ENCODE results near the gene TERF2IP. TPM values are rescaled to one million over a fixed set of nuclear protein-coding genes. Genes with fewer than 3 reads are reported as not detected.

The TERF2IP gene
- total RNA-seq, 4 donors from 2014 or later = 87.0 to 127 (median 120) TPM

DNA sequence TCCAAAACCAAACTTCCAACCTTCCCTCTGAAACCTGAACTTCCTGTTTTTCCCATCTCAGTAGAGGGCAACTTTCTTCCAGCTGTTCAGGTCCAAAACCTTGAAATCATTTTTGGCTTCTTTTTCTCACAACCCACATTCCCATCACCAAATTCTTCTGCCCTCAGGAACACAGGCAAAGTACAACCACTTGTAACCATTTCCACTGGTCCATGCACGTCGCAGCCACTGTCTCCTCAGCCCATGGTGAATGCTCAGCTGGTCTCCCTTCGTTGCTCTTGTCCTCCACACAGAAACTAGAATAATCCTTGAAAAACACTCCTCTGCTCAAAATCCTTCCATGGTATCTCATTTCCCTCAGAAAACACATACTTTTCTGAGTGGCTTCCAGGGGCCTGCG lies 20.8 kb upstream of the TERF2IP start:
- Histone ChIP-seq H3K27me3 (no peaks in the 10 kb centered on the region), H3K4me1 (peaks cover 0 to 8% (median 7%) of the 10 kb centered on the region in 4 donors), H3K4me3 (no peak overlapping the region), H3K36me3 (peaks cover 4 to 68% (median 25%) of the 10 kb centered on the region in 3 donors), H3K9me3 (no peaks in the 10 kb centered on the region), H3K27ac (no peak overlapping the region)
- no peak for DNase-seq (ENCODE audit: low spot score in 2 of 2)
- TF ChIP-seq POLR2A (IDR thresholded peaks at IDR 0.05) = no peak
- TF ChIP-seq EP300 (IDR thresholded peaks at IDR 0.05) = no peak
- TF ChIP-seq, protein P1, sequence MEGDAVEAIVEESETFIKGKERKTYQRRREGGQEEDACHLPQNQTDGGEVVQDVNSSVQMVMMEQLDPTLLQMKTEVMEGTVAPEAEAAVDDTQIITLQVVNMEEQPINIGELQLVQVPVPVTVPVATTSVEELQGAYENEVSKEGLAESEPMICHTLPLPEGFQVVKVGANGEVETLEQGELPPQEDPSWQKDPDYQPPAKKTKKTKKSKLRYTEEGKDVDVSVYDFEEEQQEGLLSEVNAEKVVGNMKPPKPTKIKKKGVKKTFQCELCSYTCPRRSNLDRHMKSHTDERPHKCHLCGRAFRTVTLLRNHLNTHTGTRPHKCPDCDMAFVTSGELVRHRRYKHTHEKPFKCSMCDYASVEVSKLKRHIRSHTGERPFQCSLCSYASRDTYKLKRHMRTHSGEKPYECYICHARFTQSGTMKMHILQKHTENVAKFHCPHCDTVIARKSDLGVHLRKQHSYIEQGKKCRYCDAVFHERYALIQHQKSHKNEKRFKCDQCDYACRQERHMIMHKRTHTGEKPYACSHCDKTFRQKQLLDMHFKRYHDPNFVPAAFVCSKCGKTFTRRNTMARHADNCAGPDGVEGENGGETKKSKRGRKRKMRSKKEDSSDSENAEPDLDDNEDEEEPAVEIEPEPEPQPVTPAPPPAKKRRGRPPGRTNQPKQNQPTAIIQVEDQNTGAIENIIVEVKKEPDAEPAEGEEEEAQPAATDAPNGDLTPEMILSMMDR (IDR thresholded peaks at IDR 0.05) = no peak
- 88 to 91% methylated on average over 4 of the region's 4 CpGs for WGBS, 2 donors

- no peaks in the 10 kb centered on the region for H3K4me1 ChIP-seq
- no peak overlapping the region for H3K27ac ChIP-seq
- no peaks in the 10 kb centered on the region for H3K27me3 ChIP-seq
- WGBS, 2 donors = 54 to 62% methylated on average over 3 of the region's 3 CpGs
- no peaks in the 10 kb centered on the region for H3K9me3 ChIP-seq
- no peak overlapping the region for H3K4me3 ChIP-seq
- peaks cover 4 to 78% (median 27%) of the 10 kb centered on the region in 3 donors for H3K36me3 ChIP-seq
- DNase-seq (ENCODE audit: low spot score in 2 of 2) = no peak
- TF ChIP-seq EP300 (IDR thresholded peaks at IDR 0.05) (no peak), POLR2A (IDR thresholded peaks at IDR 0.05) (no peak)
- TF ChIP-seq, protein P1 (IDR thresholded peaks at IDR 0.05) = no peak
Observed at GRCh38 chr16:75627851-75628250, 19.7 kb upstream of the TERF2IP start.

DNA sequence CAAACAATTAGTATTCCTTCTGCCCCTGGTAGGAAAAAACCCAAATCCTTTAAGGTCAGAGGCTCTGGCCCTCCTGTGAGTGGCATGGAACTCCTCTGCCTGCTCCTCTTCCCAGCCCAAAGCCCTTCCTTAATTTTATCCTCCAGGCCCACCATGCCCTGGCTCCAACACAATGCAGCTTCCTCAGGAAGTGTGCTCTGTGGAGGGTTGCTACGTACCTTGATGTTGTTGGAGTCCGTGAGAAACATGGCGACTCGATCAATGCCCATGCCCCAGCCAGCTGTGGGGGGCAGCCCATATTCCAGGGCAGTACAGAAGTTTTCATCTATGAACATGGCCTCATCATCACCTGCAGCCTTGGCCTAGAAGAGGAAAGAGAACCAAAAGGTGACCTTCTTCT lies 19.2 kb upstream of the TERF2IP start:
- H3K27ac ChIP-seq = no peak overlapping the region
- DNase-seq (ENCODE audit: low spot score in 2 of 2) = no peak
- no peaks in the 10 kb centered on the region for H3K27me3 ChIP-seq
- WGBS, 2 donors = 85 to 93% methylated on average over 4 of the region's 4 CpGs
- H3K36me3 ChIP-seq = peaks cover 4 to 83% (median 27%) of the 10 kb centered on the region in 3 donors
- TF ChIP-seq, protein P1 (IDR thresholded peaks at IDR 0.05) = no peak
- no peak for TF ChIP-seq EP300 (IDR thresholded peaks at IDR 0.05)
- TF ChIP-seq POLR2A (IDR thresholded peaks at IDR 0.05) = no peak
- no peaks in the 10 kb centered on the region for H3K4me1 ChIP-seq
- no peaks in the 10 kb centered on the region for H3K9me3 ChIP-seq
- no peak overlapping the region for H3K4me3 ChIP-seq

DNA sequence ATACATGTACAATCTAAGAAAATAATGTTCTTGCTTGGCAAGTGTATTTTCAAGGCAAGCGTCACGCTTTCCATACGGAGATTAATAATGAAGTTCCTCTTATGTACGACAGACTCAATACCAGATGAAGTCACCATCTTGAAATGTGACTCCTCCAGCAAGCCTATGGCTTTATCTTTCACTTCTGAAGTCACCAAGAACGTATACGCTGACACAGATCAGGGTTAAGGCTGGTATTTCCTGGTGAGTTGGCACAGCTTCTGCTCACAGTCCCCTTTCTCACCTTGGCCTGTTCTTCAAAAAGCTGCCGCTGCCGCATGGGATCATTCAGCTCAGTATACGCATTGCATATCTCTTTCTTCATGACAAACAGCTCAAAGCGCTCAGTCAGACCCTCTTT lies 18.4 kb upstream of the TERF2IP start:
- H3K4me1 ChIP-seq = no peaks in the 10 kb centered on the region
- H3K36me3 ChIP-seq = peaks cover 4 to 91% (median 35%) of the 10 kb centered on the region in 3 donors
- WGBS, 2 donors = 87 to 91% methylated on average over 10 of the region's 10 CpGs
- TF ChIP-seq POLR2A (IDR thresholded peaks at IDR 0.05) (no peak), EP300 (IDR thresholded peaks at IDR 0.05) (no peak)
- TF ChIP-seq, protein P1 (IDR thresholded peaks at IDR 0.05) = no peak
- DNase-seq (ENCODE audit: low spot score in 2 of 2) = no peak
- H3K27ac ChIP-seq = no peak overlapping the region
- H3K27me3 ChIP-seq = no peaks in the 10 kb centered on the region
- no peak overlapping the region for H3K4me3 ChIP-seq
- H3K9me3 ChIP-seq = no peaks in the 10 kb centered on the region

DNA sequence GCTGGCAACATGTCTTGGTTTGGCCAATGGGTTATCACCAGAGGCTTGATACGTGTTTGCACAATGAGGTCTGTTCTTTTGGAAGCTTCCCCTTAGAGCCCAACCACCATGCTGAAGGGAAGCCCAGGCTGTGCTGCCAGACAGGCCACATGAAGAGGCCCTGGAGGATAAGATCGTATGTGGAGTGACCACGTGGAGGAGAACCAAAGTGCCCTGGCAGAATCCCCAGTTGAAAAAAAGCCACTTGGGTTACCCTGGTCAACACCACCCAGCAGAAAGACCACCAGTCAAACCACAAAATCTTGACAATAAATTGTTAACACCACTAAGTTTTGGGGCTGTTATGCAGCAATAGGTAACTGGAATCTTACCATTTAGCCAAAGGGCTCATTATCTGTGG lies 17.5 kb upstream of the TERF2IP start:
- Histone ChIP-seq H3K27ac (no peak overlapping the region), H3K4me1 (no peaks in the 10 kb centered on the region), H3K27me3 (no peaks in the 10 kb centered on the region), H3K9me3 (no peaks in the 10 kb centered on the region), H3K4me3 (no peak overlapping the region), H3K36me3 (peaks cover 4 to 100% (median 35%) of the 10 kb centered on the region in 3 donors)
- TF ChIP-seq, protein P1 (IDR thresholded peaks at IDR 0.05) = no peak
- 70 to 72% methylated on average over 3 of the region's 3 CpGs for WGBS, 2 donors
- no peak for DNase-seq (ENCODE audit: low spot score in 2 of 2)
